Stimulated activated CD4-positive, alpha-beta T cell treated with anti-CD3 and anti-CD28 coated beads, Interleukin-1b, Interleukin-23, amount 100 ng/mL, for 4 hours (primary cell): Measurements from ENCODE around the gene TXNDC15.
"Not testable (repeated sequence)": the region's sequence is repeated elsewhere in the genome, so short reads cannot be mapped to it uniquely, and the experiment has no call there.

Experiments used
- DNase-seq, 2 donors: peaks; one replicate each; pipeline ENCODE4 v3.0.0-alpha.2; 2020; ENCODE audit warnings: low read depth in 2 of 2

TXNDC15 gene

GRCh38 chr5:134877159-134877558, 3.0 kb downstream of the TXNDC15 start:
- no peak for DNase-seq

GRCh38 chr5:134878403-134878802, 4.2 kb downstream of the TXNDC15 start:
- no peak for DNase-seq

GRCh38 chr5:134879456-134879855, 5.3 kb downstream of the TXNDC15 start:
- no peak for DNase-seq

DNA sequence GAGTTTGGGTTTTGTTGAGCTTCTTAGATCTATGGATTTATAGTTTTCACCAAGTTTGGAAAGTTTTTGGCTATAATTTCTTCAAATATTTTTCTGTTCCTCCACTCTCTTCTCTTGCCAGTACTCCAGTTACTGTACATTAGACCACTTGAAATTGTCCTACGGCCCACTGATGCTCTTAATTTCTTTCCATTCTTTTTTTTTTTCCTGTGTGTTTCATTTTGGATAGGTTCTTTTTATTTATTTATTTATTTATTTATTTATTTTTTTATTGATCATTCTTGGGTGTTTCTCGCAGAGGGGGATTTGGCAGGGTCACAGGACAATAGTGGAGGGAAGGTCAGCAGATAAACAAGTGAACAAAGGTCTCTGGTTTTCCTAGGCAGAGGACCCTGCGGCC, 6.8 kb downstream of the TXNDC15 start:
- DNase-seq: not testable (repeated sequence)

DNA sequence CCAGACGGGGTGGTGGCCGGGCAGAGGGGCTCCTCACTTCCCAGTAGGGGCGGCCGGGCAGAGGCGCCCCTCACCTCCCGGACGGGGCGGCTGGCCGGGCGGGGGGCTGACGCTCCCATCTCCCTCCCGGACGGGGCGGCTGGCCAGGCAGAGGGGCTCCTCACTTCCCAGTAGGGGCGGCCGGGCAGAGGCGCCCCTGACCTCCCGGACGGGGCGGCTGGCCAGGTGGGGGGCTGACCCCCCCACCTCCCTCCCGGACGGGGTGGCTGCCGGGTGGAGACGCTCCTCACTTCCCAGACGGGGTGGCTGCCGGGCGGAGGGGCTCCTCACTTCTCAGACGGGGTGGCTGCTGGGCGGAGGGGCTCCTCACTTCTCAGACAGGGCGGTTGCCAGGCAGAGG, 7.5 kb downstream of the TXNDC15 start:
- not testable (repeated sequence) for DNase-seq

DNA sequence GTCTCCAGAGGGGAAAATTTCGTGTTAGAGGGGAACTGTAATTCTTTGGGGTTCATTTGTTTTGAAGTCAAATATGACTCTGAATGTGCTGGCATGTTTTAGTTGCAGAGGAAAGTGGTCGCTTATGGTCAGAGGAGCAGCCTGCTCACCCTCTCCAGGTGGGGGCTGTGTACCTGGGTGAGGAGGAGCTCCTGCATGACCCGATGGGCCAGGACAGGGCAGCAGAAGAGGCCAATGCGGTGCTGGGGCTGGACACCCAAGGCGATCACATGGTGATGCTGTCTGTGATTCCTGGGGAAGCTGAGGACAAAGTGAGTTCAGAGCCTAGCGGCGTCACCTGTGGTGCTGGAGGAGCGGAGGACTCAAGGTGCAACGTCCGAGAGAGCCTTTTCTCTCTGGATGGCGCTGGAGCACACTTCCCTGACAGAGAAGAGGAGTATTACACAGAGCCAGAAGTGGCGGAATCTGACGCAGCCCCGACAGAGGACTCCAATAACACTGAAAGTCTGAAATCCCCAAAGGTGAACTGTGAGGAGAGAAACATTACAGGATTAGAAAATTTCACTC, 13.5 kb downstream of the TXNDC15 start:
- DNase-seq: no peak

- no peak for DNase-seq
Measured at GRCh38 chr5:134889335-134889734, 15.2 kb downstream of the TXNDC15 start.

GRCh38 chr5:134891473-134891872, 17.3 kb downstream of the TXNDC15 start:
- no peak for DNase-seq

- DNase-seq: no peak
Measured at GRCh38 chr5:134892282-134892681, 18.1 kb downstream of the TXNDC15 start.

GRCh38 chr5:134892926-134893325, 18.8 kb downstream of the TXNDC15 start:
- no peak for DNase-seq

- no peak for DNase-seq
Measured at GRCh38 chr5:134893748-134894505, 19.8 kb downstream of the TXNDC15 start.

DNA sequence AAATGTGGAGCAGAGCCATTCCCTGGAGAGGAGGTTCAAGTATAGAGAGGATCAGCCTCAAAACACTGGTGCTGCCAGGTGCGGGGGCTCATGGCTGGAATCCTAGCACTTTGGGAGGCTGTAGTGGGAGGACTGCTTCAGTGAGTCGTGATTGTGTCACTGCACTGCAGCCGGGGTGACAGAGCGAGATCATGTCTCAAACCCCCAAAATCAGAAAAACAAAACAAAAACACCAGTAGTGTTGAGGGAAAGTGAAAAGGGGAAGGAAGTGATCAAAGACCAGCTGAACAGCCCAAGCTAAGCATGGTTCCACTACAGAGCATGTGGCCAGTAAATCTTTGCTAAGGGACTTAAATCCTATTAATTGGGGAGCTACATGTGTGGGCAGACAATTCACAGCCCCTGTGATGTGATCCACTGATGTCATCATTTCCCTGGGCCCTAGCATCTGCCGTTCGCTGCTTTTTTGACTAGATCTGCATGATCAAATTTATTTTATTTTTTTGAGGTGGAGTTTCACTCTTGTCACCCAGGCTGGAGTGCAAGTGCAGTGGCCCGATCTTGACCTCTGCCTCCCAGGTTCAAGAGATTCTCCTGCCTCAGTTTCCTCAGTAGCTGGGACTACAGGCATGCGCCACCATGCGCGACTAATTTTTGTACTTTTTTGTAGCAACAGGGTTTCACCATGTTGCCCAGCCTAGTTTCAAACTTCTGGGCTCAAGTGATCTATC, 28.1 kb downstream of the TXNDC15 start:
- DNase-seq: no peak

DNA sequence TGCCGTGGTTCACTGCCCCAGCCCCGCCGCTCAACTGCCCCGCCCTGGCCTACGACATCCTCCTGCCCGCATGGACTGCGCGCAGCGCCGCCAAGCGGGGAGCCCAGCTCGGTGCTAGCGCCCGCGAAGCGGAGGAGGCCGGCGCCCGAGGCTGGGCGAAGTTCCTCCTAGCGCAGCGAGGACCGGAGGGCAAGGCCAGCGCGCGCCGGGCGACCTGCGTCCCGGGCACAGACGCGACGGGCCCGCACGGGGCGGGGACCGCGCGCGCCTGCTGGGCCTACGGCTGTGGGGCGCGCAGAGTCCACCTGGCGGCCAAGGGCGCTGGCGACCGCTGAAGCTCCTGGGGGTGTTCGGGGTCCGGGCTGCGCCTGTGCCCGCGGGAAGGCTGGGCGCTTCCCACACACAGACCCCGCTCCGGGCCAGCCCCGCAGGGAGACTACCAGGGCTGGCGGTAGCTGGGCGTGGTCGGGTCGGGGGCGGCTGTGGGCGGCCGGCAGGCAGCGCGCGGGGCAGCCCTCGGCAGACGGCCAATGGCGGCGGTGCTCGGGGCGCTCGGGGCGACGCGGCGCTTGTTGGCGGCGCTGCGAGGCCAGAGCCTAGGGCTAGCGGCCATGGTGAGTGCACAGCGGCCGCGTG, 30.6 kb downstream of the TXNDC15 start, which contains the start of gene PCBD2:
PCBD2 (plus strand) TSS at position 522 of the 636 bp plus-strand sequence; CDS start at position 531, 9 bp downstream.
- peak; percentile 86 to 87 for DNase-seq

GRCh38 chr5:134905246-134905996, 31.2 kb downstream of the TXNDC15 start:
- peak; percentile 43 to 52 for DNase-seq

DNA sequence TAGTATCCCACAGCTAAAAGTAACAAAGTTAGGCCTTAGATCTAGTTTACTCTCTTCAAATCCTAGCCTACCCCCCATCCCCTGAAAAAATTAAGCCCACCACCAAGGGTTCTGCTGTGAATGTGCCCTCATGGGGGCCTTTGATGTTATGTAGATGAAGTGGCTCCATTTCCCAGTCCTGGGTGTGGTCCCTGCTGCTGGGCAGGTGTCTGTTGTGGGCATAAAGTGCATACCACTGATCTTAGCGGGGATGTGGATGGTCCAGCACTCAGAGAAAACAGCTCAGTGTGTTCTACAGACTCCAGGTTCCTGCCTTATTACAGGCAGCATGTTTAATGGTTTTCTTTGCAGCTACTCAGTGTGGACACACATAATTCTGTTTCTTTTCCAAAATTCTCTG, 32.6 kb downstream of the TXNDC15 start:
- DNase-seq: no peak

GRCh38 chr5:134910752-134911151, 36.6 kb downstream of the TXNDC15 start:
- not testable (repeated sequence) for DNase-seq

DNA sequence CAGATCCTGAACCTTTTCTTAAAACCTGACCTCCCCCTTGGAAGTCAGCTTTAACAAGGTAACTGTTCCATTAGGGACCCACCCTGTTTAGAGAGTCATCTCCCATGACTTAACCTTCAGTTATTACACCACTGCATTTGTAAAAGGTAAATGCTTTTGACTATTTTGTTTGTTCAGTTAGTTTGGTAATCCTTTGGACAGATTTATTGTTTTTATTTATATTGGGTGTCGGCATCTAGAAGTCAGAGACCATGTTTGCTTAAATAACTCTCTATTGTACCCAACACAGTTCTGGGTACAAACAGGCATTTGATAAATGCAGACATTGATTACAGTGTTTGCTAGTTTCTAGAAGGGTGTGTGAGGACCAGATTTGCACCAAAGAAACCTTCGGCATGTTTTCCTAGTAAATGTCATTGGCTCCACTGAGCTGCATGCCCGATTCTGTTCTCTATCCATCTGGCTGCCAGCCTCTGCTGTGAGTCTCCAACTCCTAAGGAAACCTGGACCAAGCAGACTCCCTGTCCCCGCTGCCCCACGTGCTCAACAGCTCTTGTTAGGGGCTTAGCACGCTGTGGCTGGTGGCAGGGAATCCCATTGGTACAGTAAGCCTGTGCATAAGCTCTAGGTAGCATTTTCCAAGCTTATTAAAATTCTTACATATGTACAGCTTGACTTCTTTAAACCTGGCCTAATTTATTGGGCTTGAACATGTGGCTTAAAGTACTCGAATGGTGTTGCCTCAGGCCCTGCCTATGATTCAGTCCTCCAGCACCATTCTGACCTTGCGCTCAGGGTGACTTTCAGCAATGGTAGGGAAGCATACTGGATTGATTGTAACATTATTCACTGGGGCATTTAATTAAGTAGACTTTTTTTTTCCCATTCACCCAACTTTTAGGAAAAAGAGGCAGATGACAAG, 37.4 kb downstream of the TXNDC15 start:
- no peak for DNase-seq

GRCh38 chr5:134913254-134913653, 39.1 kb downstream of the TXNDC15 start:
- DNase-seq: no peak

DNA sequence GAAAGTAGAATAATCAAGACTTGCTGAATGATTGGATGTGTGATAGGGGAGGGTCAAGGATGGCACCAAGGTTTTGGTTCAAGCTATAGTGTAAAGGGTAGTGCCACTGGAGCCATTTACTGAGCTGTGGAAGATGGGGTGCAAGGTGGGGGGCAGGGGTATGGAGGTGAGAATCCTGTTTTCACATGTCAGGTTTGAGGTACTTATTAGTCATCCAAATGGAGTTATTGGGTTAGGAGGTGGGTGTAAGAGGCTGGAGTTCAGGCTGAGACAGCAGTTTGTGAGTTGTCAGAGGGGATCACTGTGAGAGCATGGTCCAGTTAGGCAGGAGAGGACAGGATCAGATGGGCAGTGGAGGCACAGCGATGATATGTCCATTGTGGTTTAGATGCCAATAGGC, 39.6 kb downstream of the TXNDC15 start:
- DNase-seq: no peak

DNA sequence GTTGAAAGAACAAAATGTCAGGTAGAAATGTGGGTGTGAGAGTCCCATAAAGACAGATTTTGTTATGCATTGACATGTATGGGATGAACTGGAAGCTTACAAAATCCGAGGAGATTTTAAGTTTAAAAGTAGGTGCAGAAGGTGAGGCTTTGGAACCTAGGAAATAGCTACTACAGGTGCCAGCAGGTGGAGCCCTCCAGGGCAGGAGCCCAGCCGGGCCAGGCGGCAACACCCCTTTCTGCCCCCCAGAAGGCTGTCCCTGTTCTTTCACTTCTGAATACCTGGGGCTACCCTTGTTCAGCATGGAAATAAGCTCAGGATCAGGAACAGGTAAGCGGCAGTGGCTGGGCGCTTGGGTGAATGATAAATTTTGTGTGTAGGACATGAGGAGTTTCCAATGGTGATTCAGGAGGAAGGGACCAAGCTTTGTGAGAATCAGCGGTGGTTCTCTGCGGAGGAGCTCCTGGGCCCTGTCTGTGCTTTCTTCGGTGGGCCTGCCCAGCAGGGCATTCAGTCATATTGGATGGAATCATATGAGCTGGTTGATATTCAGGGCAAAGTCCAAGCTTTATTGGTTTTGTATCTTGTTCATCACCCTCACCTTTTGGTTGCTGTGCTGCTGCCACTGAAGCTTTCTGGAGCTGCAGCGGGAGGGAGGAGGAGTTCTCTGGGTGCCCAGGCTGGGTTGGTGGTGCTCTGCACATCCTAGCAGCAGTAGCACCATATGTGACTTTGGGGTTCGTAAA, 43.1 kb downstream of the TXNDC15 start:
- DNase-seq: no peak
